Neuronal stem cell (in vitro differentiated cells): ENCODE results near the gene NALCN.

Source experiments
- DNase-seq: peaks from one replicate; pipeline ENCODE4 v3.0.0-alpha.2; 2013; ENCODE audit warnings: low spot score
- H2AFZ ChIP-seq: one replicate; pipeline ENCODE4 v1.6.1; 2013; ENCODE audit warnings: mild to moderate bottlenecking, low read length, inconsistent platforms
- H2AK5ac ChIP-seq: 2 replicates; pipeline ENCODE4 v1.6.1; 2013; ENCODE audit warnings: low read depth, mild to moderate bottlenecking, inconsistent platforms, low read length, moderate library complexity, mixed read lengths
- H2BK120ac ChIP-seq: 2 replicates; pipeline ENCODE4 v1.6.1; 2013; ENCODE audit warnings: low read depth, mild to moderate bottlenecking, inconsistent platforms, low read length, moderate library complexity, mixed read lengths
- H2BK12ac ChIP-seq: one replicate; pipeline ENCODE4 v1.6.1; 2013; ENCODE audit warnings: low read length, inconsistent platforms
- H2BK15ac ChIP-seq: 2 replicates; pipeline ENCODE4 v1.6.1; 2013; ENCODE audit warnings: mild to moderate bottlenecking, low read length, inconsistent platforms, mixed read lengths
- H2BK5ac ChIP-seq: one replicate; pipeline ENCODE4 v1.6.1; 2013; ENCODE audit warnings: inconsistent platforms, mild to moderate bottlenecking, low read length, moderate library complexity
- H3K14ac ChIP-seq: one replicate; pipeline ENCODE4 v1.6.1; 2013; ENCODE audit warnings: low read length, inconsistent platforms
- H3K18ac ChIP-seq: 2 replicates; pipeline ENCODE4 v1.6.1; 2013; ENCODE audit warnings: low read length, inconsistent platforms
- H3K23ac ChIP-seq: 2 replicates; pipeline ENCODE4 v1.6.1; 2013; ENCODE audit warnings: low read depth, mild to moderate bottlenecking, mixed read lengths, low read length, inconsistent platforms; ENCODE audit not compliant: poor library complexity
- H3K27ac ChIP-seq: replicated peaks from 3 replicates; pipeline ENCODE4 v1.5.1; 2013; ENCODE audit warnings: low read length, inconsistent platforms
- H3K27me3 ChIP-seq, 3 experiments: 2 replicates each; pipeline ENCODE4 v1.6.1; 2013; ENCODE audit warnings: low read length in 3 of 3, mild to moderate bottlenecking in 2 of 3, inconsistent platforms in 1 of 3, low read depth in 1 of 3, mixed read lengths in 1 of 3, moderate library complexity in 1 of 3; ENCODE audit not compliant: control insufficient read depth in 3 of 3, insufficient read depth in 3 of 3
- H3K36me3 ChIP-seq, 2 donors: replicated peaks in 1 of 2; 2 replicates each; pipeline ENCODE4 v1.6.1; 2013; ENCODE audit warnings: low read length in 2 of 2; ENCODE audit not compliant: control insufficient read depth in 2 of 2, insufficient read depth in 2 of 2
- H3K4ac ChIP-seq: 2 replicates; pipeline ENCODE4 v1.6.1; 2013; ENCODE audit warnings: inconsistent platforms, mild to moderate bottlenecking, low read length, moderate library complexity
- H3K4me1 ChIP-seq, 2 donors: 1 replicate in 1 of 2; 2 replicates in 1 of 2; pipeline ENCODE4 v1.6.1; 2013; ENCODE audit warnings: low read length in 2 of 2, low read depth in 1 of 2; ENCODE audit not compliant: control insufficient read depth in 2 of 2, insufficient read depth in 1 of 2
- H3K4me2 ChIP-seq: one replicate; pipeline ENCODE4 v1.6.1; 2013; ENCODE audit warnings: mild to moderate bottlenecking, low read length, inconsistent platforms; ENCODE audit not compliant: insufficient read depth, poor library complexity, severe bottlenecking
- H3K4me3 ChIP-seq, 2 donors: 2 replicates each; pipeline ENCODE4 v1.5.1; 2013; ENCODE audit warnings: low read length in 2 of 2, mild to moderate bottlenecking in 2 of 2, inconsistent platforms in 1 of 2, moderate library complexity in 1 of 2
- H3K79me1 ChIP-seq: one replicate; pipeline ENCODE4 v1.6.1; 2013; ENCODE audit warnings: low read depth, mild to moderate bottlenecking, inconsistent platforms, low read length, moderate library complexity
- H3K9ac ChIP-seq: one replicate; pipeline ENCODE4 v1.6.1; 2013; ENCODE audit warnings: mild to moderate bottlenecking, low read depth, low read length, inconsistent platforms; ENCODE audit not compliant: poor library complexity
- H3K9me3 ChIP-seq, 2 donors: replicated peaks in 1 of 2; 2 replicates each; pipeline versions ENCODE3 to v1.6.1; 2013; ENCODE audit warnings: low read length in 2 of 2, mild to moderate bottlenecking in 2 of 2, inconsistent platforms in 1 of 2, low read depth in 1 of 2, mixed read lengths in 1 of 2, moderate library complexity in 1 of 2; ENCODE audit not compliant: control insufficient read depth in 2 of 2, insufficient read depth in 1 of 2
- H4K8ac ChIP-seq: one replicate; pipeline ENCODE4 v1.6.1; 2013; ENCODE audit warnings: low read depth, mild to moderate bottlenecking, inconsistent platforms, low read length, moderate library complexity
- H4K91ac ChIP-seq: one replicate; pipeline ENCODE4 v1.6.1; 2013; ENCODE audit warnings: low read length, low read depth, mild to moderate bottlenecking, inconsistent platforms; ENCODE audit not compliant: poor library complexity
- WGBS, 2 donors: extraction: QIAGEN DNeasy Blood & Tissue Kit; methylation state at CpG; one replicate each; pipeline ENCODE4 v1.1.7; 2013; ENCODE audit warnings: missing lambda C conversion rate in 2 of 2, mixed read lengths in 1 of 2; ENCODE audit not compliant: insufficient read length in 2 of 2, insufficient replicate concordance in 1 of 2; ENCODE audit errors: extremely low coverage in 2 of 2; 5-methylcytosine and 5-hydroxymethylcytosine counted together

The NALCN gene

GRCh38 chr13:101291206-101291605 lies 125.1 kb downstream of the NALCN start:
- no peak overlapping the region for H2BK120ac ChIP-seq
- H3K23ac ChIP-seq = no peak overlapping the region
- no peak overlapping the region for H3K4ac ChIP-seq
- H3K9me3 ChIP-seq = peaks cover 0 to 3% of the 10 kb centered on the region in 2 donors
- H2AK5ac ChIP-seq = no peak overlapping the region
- H2BK5ac ChIP-seq = no peak overlapping the region
- H3K27me3 ChIP-seq = no peaks in the 10 kb centered on the region
- no CpG with 5 or more reads among the region's 2 CpGs for WGBS, 2 donors
- H3K4me2 ChIP-seq = no peak overlapping the region
- no peak overlapping the region for H2BK12ac ChIP-seq
- H4K8ac ChIP-seq = no peak overlapping the region
- no peak overlapping the region for H2BK15ac ChIP-seq
- no peak overlapping the region for H3K9ac ChIP-seq
- H3K18ac ChIP-seq = no peak overlapping the region
- H4K91ac ChIP-seq = no peak overlapping the region
- H3K36me3 ChIP-seq = no peaks in the 10 kb centered on the region
- H3K27ac ChIP-seq = no peak overlapping the region
- no peak for DNase-seq
- no peak overlapping the region for H2AFZ ChIP-seq
- no peak overlapping the region for H3K4me3 ChIP-seq
- no peak overlapping the region for H3K14ac ChIP-seq
- H3K79me1 ChIP-seq = no peaks in the 10 kb centered on the region
- H3K4me1 ChIP-seq = peaks cover 0 to 14% of the 10 kb centered on the region in 2 donors

GRCh38 chr13:101289764-101290163 lies 126.5 kb downstream of the NALCN start:
- H2AFZ ChIP-seq = peak overlapping the region; percentile 27
- no peak overlapping the region for H3K23ac ChIP-seq
- H3K4me3 ChIP-seq = no peak overlapping the region
- H3K27me3 ChIP-seq = no peaks in the 10 kb centered on the region
- H3K9me3 ChIP-seq = no peaks in the 10 kb centered on the region
- no peaks in the 10 kb centered on the region for H3K36me3 ChIP-seq
- H2BK5ac ChIP-seq = no peak overlapping the region
- H3K4ac ChIP-seq = no peak overlapping the region
- no peak overlapping the region for H3K18ac ChIP-seq
- no peaks in the 10 kb centered on the region for H3K79me1 ChIP-seq
- H2AK5ac ChIP-seq = no peak overlapping the region
- H3K4me2 ChIP-seq = no peak overlapping the region
- no peak overlapping the region for H4K8ac ChIP-seq
- no peak overlapping the region for H3K9ac ChIP-seq
- H3K14ac ChIP-seq = no peak overlapping the region
- H3K4me1 ChIP-seq = peaks cover 0 to 14% of the 10 kb centered on the region in 2 donors
- no peak overlapping the region for H2BK15ac ChIP-seq
- peak; percentile 63 for DNase-seq
- no peak overlapping the region for H4K91ac ChIP-seq
- no peak overlapping the region for H2BK12ac ChIP-seq
- H2BK120ac ChIP-seq = no peak overlapping the region
- WGBS, 2 donors = no CpG with 5 or more reads among the region's 5 CpGs
- H3K27ac ChIP-seq = no peak overlapping the region

GRCh38 chr13:101283782-101284181 lies 132.5 kb downstream of the NALCN start:
- Histone ChIP-seq H2BK15ac (no peak overlapping the region), H2BK120ac (no peak overlapping the region), H3K27ac (no peak overlapping the region), H4K8ac (no peak overlapping the region), H3K4me1 (no peaks in the 10 kb centered on the region), H4K91ac (no peak overlapping the region), H2AFZ (no peak overlapping the region), H3K14ac (no peak overlapping the region), H2BK5ac (no peak overlapping the region), H3K27me3 (no peaks in the 10 kb centered on the region), H3K4ac (no peak overlapping the region), H3K23ac (no peak overlapping the region), H3K4me2 (no peak overlapping the region), H2AK5ac (no peak overlapping the region), H3K4me3 (no peak overlapping the region), H3K9ac (no peak overlapping the region), H2BK12ac (no peak overlapping the region), H3K18ac (no peak overlapping the region), H3K79me1 (no peaks in the 10 kb centered on the region), H3K9me3 (no peaks in the 10 kb centered on the region), H3K36me3 (no peaks in the 10 kb centered on the region)
- DNase-seq = no peak
- no CpG with 5 or more reads among the region's 3 CpGs for WGBS, 2 donors

- Histone ChIP-seq H3K4me2 (no peak overlapping the region), H2BK12ac (no peak overlapping the region), H3K36me3 (no peaks in the 10 kb centered on the region), H4K91ac (no peak overlapping the region), H2BK5ac (no peak overlapping the region), H2BK15ac (no peak overlapping the region), H3K9me3 (peaks cover 0 to 5% of the 10 kb centered on the region in 2 donors), H4K8ac (no peak overlapping the region), H3K4me1 (peaks cover 0 to 2% of the 10 kb centered on the region in 2 donors), H2AK5ac (no peak overlapping the region), H3K4ac (no peak overlapping the region), H3K27ac (no peak overlapping the region), H3K9ac (no peak overlapping the region), H3K4me3 (no peak overlapping the region), H2BK120ac (no peak overlapping the region), H3K23ac (no peak overlapping the region), H3K14ac (no peak overlapping the region), H3K27me3 (peaks cover 0 to 6% (median 0%) of the 10 kb centered on the region in 3 experiments), H3K79me1 (peaks cover 3% of the 10 kb centered on the region), H3K18ac (no peak overlapping the region), H2AFZ (peak overlapping the region; percentile 3)
- DNase-seq = no peak
- WGBS, 2 donors = no CpG with 5 or more reads among the region's 9 CpGs
Observed at GRCh38 chr13:101272886-101273285, 143.4 kb downstream of the NALCN start.
